ENCODE data around the gene ZNF827.

ZNF827 gene

GRCh38 chr4:145938618-145939440, at the start of gene ZNF827:
TSS of gene ZNF827 (minus strand) at chr4:145938823. CDS start at chr4:145938407, 416 bp downstream.
- DNase-seq: peak in 54 of 56 donors; percentile 3 to 78 (median 49)

DNA sequence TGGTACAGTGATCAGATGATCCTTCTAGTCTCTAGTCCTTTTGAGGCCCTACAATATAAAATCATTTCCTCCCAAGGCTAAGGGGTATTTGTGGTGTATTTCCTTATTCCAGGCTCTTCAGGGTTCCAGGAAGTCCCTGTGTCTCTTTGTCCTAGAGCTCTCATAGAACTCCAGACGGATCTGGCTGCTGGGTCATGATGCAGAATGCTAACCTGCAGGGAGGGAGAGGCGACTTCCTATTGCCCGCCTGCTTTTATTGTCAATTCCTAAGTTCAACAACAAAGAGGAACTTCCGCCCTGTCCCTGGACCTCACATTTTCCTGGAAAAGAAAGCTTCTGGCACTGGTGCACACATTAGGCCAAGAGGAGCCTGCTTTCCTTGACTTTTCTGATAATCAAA, 45.9 kb upstream of the ZNF827 start:
- no peak for DNase-seq

DNA sequence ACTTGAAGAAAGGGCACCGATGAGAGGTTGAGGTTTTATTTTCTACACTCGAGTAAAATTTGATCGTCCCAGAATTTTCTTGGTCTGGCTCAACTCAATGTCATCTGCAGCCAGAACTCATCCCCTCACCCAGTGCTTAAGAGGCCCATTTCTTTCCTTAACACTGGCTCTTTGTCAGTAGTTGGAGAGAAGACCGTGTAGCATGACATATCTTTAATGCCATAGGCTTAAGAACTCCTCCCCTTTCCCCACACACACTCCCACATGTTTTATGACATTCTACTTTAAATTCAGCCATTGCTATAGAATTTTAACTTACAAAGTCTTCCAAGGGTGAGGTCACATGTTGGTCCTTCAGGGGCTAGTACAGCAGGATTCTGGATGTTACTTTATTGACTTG, 44.2 kb upstream of the ZNF827 start:
- no peak for DNase-seq

DNA sequence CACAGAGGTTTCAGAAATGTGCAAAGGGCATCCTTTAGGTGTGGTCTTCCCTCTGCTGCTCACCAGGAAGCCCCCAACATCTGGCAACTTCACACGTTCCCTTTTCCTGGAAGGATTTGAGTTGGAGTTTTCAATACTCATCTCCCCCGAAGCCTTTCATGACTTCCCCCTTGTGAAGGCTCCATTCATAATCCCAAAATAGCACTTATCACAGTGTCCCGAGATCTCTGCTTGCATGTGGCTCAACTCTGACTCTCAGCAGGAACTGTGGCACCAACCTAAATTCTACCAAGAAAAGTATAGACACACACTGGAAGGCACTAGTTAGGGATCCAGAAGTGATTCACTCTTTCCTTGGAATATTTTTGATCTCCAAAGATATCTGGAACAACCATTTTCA, 40.5 kb upstream of the ZNF827 start:
- no peak for DNase-seq

- no peak for DNase-seq
Observed at GRCh38 chr4:145976680-145977079, 38.1 kb upstream of the ZNF827 start.

- no peak for DNase-seq
Observed at GRCh38 chr4:145960012-145960411, 21.4 kb upstream of the ZNF827 start.

- no peak for DNase-seq
Observed at GRCh38 chr4:145957302-145957701, 18.7 kb upstream of the ZNF827 start.

DNA sequence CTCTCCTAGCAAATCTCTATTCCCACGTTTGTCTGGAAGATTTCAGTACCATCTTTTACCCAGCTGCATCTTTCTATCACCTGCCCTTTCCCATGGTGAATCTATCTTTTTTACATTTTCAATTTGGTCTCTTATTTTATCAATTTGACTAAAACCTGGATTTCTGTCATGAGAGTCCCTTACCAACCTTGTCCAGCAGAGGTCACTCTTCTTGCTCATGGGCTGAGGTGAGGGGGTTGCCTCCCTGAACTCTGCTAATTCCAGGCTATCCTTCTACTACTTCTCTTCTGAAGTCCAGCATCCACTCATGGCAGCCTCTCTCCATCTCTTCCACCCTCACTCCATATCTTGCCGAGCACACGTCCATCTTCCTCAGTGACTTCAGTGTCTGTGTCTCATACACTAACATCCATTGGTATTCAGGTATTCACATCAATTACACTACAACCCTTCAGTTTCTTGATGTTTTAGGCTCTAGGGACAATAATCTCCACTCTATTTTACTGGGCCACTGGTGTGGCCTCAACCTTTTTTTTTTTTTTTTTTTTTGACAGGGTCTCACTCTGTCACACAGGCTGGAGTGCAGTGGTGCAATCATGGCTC, 17.8 kb upstream of the ZNF827 start:
- peak in 8 of 56 donors; percentile 1 to 36 (median 8) for DNase-seq

DNA sequence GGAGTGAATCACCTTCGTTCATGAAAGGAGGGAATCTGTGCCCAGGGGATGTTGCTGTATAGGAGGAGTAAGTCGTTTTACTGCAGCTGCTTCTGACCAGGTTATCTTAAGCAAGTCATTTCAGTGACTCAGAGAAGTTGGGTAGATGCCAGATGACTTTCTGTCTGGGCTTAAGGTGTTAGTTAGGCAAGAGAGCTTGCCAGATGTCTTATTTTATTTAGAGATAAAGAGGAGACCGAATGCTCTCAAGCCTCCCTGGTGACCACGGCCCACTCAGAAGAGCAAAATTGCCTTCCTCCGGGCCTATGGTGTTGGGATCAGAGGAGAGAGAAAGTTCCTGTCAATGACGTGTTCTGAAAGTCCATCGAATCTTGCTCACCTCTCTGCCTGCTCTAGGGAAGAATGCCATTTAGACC, 16.3 kb upstream of the ZNF827 start:
- DNase-seq: no peak

- no peak for DNase-seq
Observed at GRCh38 chr4:145951931-145952330, 13.3 kb upstream of the ZNF827 start.

DNA sequence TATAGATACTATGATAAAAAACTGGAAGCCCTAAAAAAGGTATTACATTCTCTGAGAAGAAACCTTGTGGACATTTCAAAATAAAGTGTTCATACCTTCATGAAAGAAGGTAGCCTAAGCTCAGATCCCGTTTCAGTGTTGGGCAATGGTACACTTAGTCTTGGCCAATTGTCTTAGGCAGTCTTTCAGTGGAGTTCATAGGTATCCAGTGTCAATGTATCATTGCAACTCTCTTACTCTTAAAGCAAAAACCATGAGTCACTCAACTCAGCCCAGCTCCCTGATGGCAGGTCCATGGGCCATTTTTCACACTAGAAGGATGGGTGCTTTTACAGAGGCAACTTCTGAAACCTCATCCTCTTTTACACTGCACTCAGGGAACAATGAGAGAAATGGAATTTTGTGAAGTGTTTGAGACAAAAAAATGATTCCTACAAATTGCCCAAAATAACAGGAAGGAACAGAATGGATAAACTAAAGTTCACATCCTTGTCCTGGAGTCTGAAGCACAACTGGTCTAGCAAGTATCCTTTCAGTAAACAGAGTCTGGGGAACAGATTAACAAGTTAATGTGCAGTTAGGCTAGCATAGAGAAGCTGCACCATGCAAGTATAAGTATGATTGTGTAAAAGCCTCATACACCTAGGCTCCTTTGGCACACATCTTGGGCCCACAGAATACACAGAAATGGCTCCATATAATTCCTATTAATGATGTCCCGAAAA, 7.0 kb upstream of the ZNF827 start:
- DNase-seq: no peak

DNA sequence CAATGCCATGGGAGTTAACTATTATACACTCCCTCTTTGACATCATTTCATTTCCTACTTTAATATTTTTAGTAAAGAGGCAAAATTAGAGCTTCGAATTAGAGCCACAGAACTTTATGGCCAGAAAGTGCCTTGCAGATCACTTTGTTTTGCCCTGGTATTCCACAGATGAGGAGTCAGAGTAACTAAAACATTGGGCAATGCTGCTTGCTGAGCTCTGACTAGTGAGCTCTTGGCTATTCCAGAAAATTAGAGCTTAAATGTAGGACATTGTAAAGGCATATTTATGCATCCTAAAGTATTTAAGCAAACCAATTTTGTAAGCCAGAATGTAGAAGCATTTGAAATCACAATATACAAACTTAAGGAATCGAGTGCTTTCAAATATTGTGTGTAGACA, 6.3 kb upstream of the ZNF827 start:
- DNase-seq: no peak

- no peak for DNase-seq
Observed at GRCh38 chr4:145939856-145940255, 1.2 kb upstream of the ZNF827 start.

GRCh38 chr4:145939441-145939750, 773 bp upstream of the ZNF827 start:
- DNase-seq: no peak

- DNase-seq: peak in 34 of 56 donors; percentile 2 to 60 (median 34)
Observed at GRCh38 chr4:145937971-145938611, 532 bp downstream of the ZNF827 start.

GRCh38 chr4:145936997-145937901, 1.4 kb downstream of the ZNF827 start:
- DNase-seq: peak; percentile 6 to 88 (median 74)

GRCh38 chr4:145936142-145936996, 2.3 kb downstream of the ZNF827 start:
- peak in 54 of 56 donors; percentile 8 to 86 (median 74) for DNase-seq

GRCh38 chr4:145935253-145936141, 3.1 kb downstream of the ZNF827 start:
- DNase-seq: peak in 37 of 56 donors; percentile 6 to 78 (median 41)

Measured in nucleus accumbens (tissue), 56 donors.